Measurements from ENCODE around the gene ITFG1. TPM values are rescaled to one million over a fixed set of nuclear protein-coding genes. Genes with fewer than 3 reads are reported as not detected.

Gene ITFG1
- total and polyA plus RNA-seq, 2 of the 8 experiments (the other 6 are each of a cell fraction or from before 2014, with no cell fraction given): 13.8 to 22.2 TPM

GRCh38 chr16:47499080-47499699, 38.3 kb upstream of the ITFG1 start:
- no peak overlapping the region for H3K23ac ChIP-seq (ENCODE audit: insufficient read length)
- H3K14ac ChIP-seq (ENCODE audit: insufficient read length): no peak overlapping the region
- H2BK20ac ChIP-seq (ENCODE audit: low read length): no peak overlapping the region
- POLR2A ChIA-PET (ENCODE audit: partially characterized antibody): no interaction called here
- H3K9me3 ChIP-seq (ENCODE audit: insufficient read depth in 2 of 2, low read depth in 1 of 2, low read length in 1 of 2): no peaks in the 10 kb centered on the region
- H3K4me1 ChIP-seq (replicated peaks in 1 of 4; ENCODE audit: control insufficient read depth in 3 of 4, insufficient read depth in 4 of 4, low read length in 3 of 4): no peaks in the 10 kb centered on the region
- no peak for FAIRE-seq
- no peak overlapping the region for H2AFZ ChIP-seq (ENCODE audit: low read length)
- no peak overlapping the region for H3K4me3 ChIP-seq (ENCODE audit: extremely low read depth in 1 of 4, insufficient read depth in 2 of 4, low read depth in 3 of 4, low read length in 4 of 4)
- no peaks in the 10 kb centered on the region for H3K23me2 ChIP-seq (ENCODE audit: low read depth, low read length)
- no peak overlapping the region for H2AK5ac ChIP-seq (ENCODE audit: low read depth, low read length)
- no peak overlapping the region for H2BK120ac ChIP-seq (replicated peaks; ENCODE audit: low read depth, low read length)
- peaks cover 0 to 1% of the 10 kb centered on the region in 2 experiments for H4K20me1 ChIP-seq (replicated peaks in 1 of 2; ENCODE audit: control insufficient read depth in 1 of 2, insufficient read depth in 2 of 2, low read length in 2 of 2)
- no peak overlapping the region for H4K8ac ChIP-seq (ENCODE audit: extremely low read depth, insufficient read depth, low read length)
- H4K5ac ChIP-seq (ENCODE audit: insufficient read length, low read depth, low read length): no peak overlapping the region
- CTCF ChIA-PET (ENCODE audit: partially characterized antibody): no interaction called here
- DNase-seq (ENCODE audit: low read depth in 1 of 2, low spot score in 2 of 2): no peak
- no peak overlapping the region for H3K4ac ChIP-seq (replicated peaks; ENCODE audit: insufficient read length, low read depth, low read length)
- H2BK12ac ChIP-seq (ENCODE audit: low read depth, low read length): no peak overlapping the region
- no peak overlapping the region for H3K4me2 ChIP-seq (ENCODE audit: insufficient read depth in 1 of 2, low read depth in 2 of 2, low read length in 2 of 2)
- no peak overlapping the region for H4K91ac ChIP-seq (replicated peaks; ENCODE audit: insufficient read length, low read length)
- no peaks in the 10 kb centered on the region for H3K79me1 ChIP-seq (ENCODE audit: low read depth, low read length)
- peaks cover 0 to 21% (median 3%) of the 10 kb centered on the region in 4 experiments; a peak in 5 of 8 replicates for H3K36me3 ChIP-seq (ENCODE audit: control insufficient read depth in 2 of 4, insufficient read depth in 4 of 4, low read length in 3 of 4)
- H2BK5ac ChIP-seq (ENCODE audit: low read depth, low read length): no peak overlapping the region
- H3K27ac ChIP-seq (ENCODE audit: low read depth, low read length): no peak overlapping the region
- no peaks in the 10 kb centered on the region for H3K79me2 ChIP-seq (ENCODE audit: control insufficient read depth in 1 of 2, insufficient read depth in 2 of 2, low read length in 2 of 2)
- H3K9ac ChIP-seq (replicated peaks in 1 of 4; ENCODE audit: extremely low read depth in 1 of 4, low read depth in 3 of 4, low read length in 3 of 4): no peak overlapping the region
- H2BK15ac ChIP-seq (ENCODE audit: low read length): no peak overlapping the region
- no peak overlapping the region for H3K18ac ChIP-seq (ENCODE audit: extremely low read depth, low read length)
- no peak overlapping the region for H3K56ac ChIP-seq (replicated peaks; ENCODE audit: insufficient read length, low read depth, low read length)
- WGBS, 2 experiments (ENCODE audit: extremely low coverage in 1 of 2, insufficient coverage in 1 of 2, insufficient read length in 1 of 2, insufficient replicate concordance in 2 of 2, low coverage in 1 of 2, low lambda C conversion rate in 2 of 2, missing lambda C conversion rate in 1 of 2): 89% methylated on average over 2 of the region's 2 CpGs; no CpG with 5 or more reads in 1 of the 2 experiments
- no peaks in the 10 kb centered on the region for H3K27me3 ChIP-seq (replicated peaks in 1 of 4; ENCODE audit: control insufficient read depth in 3 of 4, extremely low read depth in 1 of 4, insufficient read depth in 3 of 4, low read length in 3 of 4)
- no peak for TF ChIP-seq EZH2 (IDR thresholded peaks at IDR 0.05; ENCODE audit: low read depth, low read length, severe bottlenecking)
- no peak for TF ChIP-seq TCF12 (IDR thresholded peaks at IDR 0.05; ENCODE audit: low read depth, low read length)
- TF ChIP-seq NRF1 (IDR thresholded peaks at IDR 0.05; ENCODE audit: low read depth, low read length): no peak
- no peak for TF ChIP-seq SP1 (IDR thresholded peaks at IDR 0.05; ENCODE audit: low read depth, low read length)
- no peak for TF ChIP-seq JUN (IDR thresholded peaks at IDR 0.05; ENCODE audit: low read depth, low read length)
- no peak for TF ChIP-seq ASH2L (IDR thresholded peaks at IDR 0.05; ENCODE audit: low read length)
- no peak for TF ChIP-seq SRF (IDR thresholded peaks at IDR 0.05; ENCODE audit: low read depth, low read length)
- TF ChIP-seq TEAD4 (IDR thresholded peaks at IDR 0.05; ENCODE audit: low read depth, low read length): no peak
- TF ChIP-seq E2F6 (IDR thresholded peaks at IDR 0.05): no peak
- TF ChIP-seq POLR2AphosphoS5 (IDR thresholded peaks at IDR 0.05; ENCODE audit: low read depth, low read length): no peak
- TF ChIP-seq BCL11A (IDR thresholded peaks at IDR 0.05; ENCODE audit: low read depth in 2 of 2, low read length in 2 of 2): no peak
- TF ChIP-seq MAFK (IDR thresholded peaks at IDR 0.05; ENCODE audit: low read depth, low read length): no peak
- TF ChIP-seq FOSL1 (IDR thresholded peaks at IDR 0.05; ENCODE audit: insufficient read depth, low read depth, low read length): no peak
- no peak for TF ChIP-seq CBX5 (IDR thresholded peaks at IDR 0.05; ENCODE audit: low read depth, low read length)
- no peak for TF ChIP-seq RBBP5 (IDR thresholded peaks at IDR 0.05; ENCODE audit: borderline replicate concordance, low read depth, low read length)

All from H1 (cell line).